Sciatic nerve (tissue), 2 donors: ENCODE measurements around the gene ANLN. TPM values are rescaled to one million over a fixed set of nuclear protein-coding genes. Genes with fewer than 3 reads are reported as not detected.

Experiments
- ATAC-seq: fragments of 200-7000 bp; cut with Tn5 transposase; one replicate; pipeline ENCODE4 v1.9.1; 2020; ENCODE audit warnings: mild to moderate bottlenecking, moderate library complexity
- DNase-seq: peaks from one replicate; pipeline ENCODE4 v3.0.0-alpha.2; 2020; ENCODE audit warnings: low spot score
- intact Hi-C: fragments of 100-400 bp; cut with DNase I; formaldehyde crosslinking; loops from one replicate; pipeline ENCODE4 v1.14.2; 2022
- total RNA-seq: library from RNA; stranded (reverse); fragmentation: NEBNext Ultra II Directional; extraction: Animal tissue kit (Norgen Biotek cat#: 25700); gene quantifications from one replicate; pipeline ENCODE4 v1.2.1, GENCODE V29; 2021
- donor health status: DM: no; HTN: no; CAD: no.
- donor health status: DM: no; HTN: no; CAD: no.

Gene ANLN
- total RNA-seq, 1 donor from 2014 or later = 2.4 TPM

GRCh38 chr7:36405409-36405803 is 15.7 kb downstream of the ANLN start:
- ATAC-seq (no peak), DNase-seq (no peak)
- intact Hi-C loops = no loop called here

GRCh38 chr7:36406156-36406555 is 16.5 kb downstream of the ANLN start:
- intact Hi-C loops = no loop called here
- no peak for DNase-seq
- peak; percentile 39 for ATAC-seq

- no peak for ATAC-seq
- no peak for DNase-seq
- intact Hi-C loops = no loop called here
Measured at GRCh38 chr7:36407636-36408550, 18.2 kb downstream of the ANLN start.

GRCh38 chr7:36408589-36408988 is 18.9 kb downstream of the ANLN start:
- no peak for DNase-seq
- no peak for ATAC-seq
- intact Hi-C loops = no loop called here

GRCh38 chr7:36409180-36409579 is 19.5 kb downstream of the ANLN start:
- intact Hi-C loops = no loop called here
- ATAC-seq = no peak
- DNase-seq = no peak

- no peak for DNase-seq
- ATAC-seq = no peak
- intact Hi-C loops = no loop called here
Measured at GRCh38 chr7:36415144-36415543, 25.5 kb downstream of the ANLN start.

- intact Hi-C loops = no loop called here
- no peak for DNase-seq
- no peak for ATAC-seq
Measured at GRCh38 chr7:36416251-36416650, 26.6 kb downstream of the ANLN start.

- DNase-seq (no peak), ATAC-seq (no peak)
- intact Hi-C loops = no loop called here
Measured at GRCh38 chr7:36420307-36420706, 30.6 kb downstream of the ANLN start.

- intact Hi-C loops = no loop called here
- ATAC-seq (no peak), DNase-seq (no peak)
Measured at GRCh38 chr7:36422072-36422471, 32.4 kb downstream of the ANLN start.

GRCh38 chr7:36423633-36424032 is 34.0 kb downstream of the ANLN start:
- intact Hi-C loops = no loop called here
- ATAC-seq = no peak
- no peak for DNase-seq

GRCh38 chr7:36430186-36430585 is 40.5 kb downstream of the ANLN start:
- intact Hi-C loops = no loop called here
- ATAC-seq (no peak), DNase-seq (no peak)

GRCh38 chr7:36430881-36431280 is 41.2 kb downstream of the ANLN start:
- ATAC-seq = no peak
- intact Hi-C loops = no loop called here
- DNase-seq = no peak

- no peak for DNase-seq
- ATAC-seq = no peak
- intact Hi-C loops = no loop called here
Measured at GRCh38 chr7:36438211-36438610, 48.5 kb downstream of the ANLN start.

- intact Hi-C loops = no loop called here
- no peak for DNase-seq
- ATAC-seq = no peak
Measured at GRCh38 chr7:36439624-36440023, 50.0 kb downstream of the ANLN start.

GRCh38 chr7:36440880-36441279 is 51.2 kb downstream of the ANLN start:
- ATAC-seq (no peak), DNase-seq (no peak)
- intact Hi-C loops = no loop called here

- intact Hi-C loops = no loop called here
- no peak for DNase-seq
- ATAC-seq = no peak
Measured at GRCh38 chr7:36441344-36442022, 51.8 kb downstream of the ANLN start.

- no peak for ATAC-seq
- intact Hi-C loops = no loop called here
- DNase-seq = no peak
Measured at GRCh38 chr7:36448781-36449379, 59.2 kb downstream of the ANLN start.

GRCh38 chr7:36449685-36450084 is 60.0 kb downstream of the ANLN start:
- intact Hi-C loops = no loop called here
- DNase-seq (no peak), ATAC-seq (no peak)

- ATAC-seq (no peak), DNase-seq (no peak)
- intact Hi-C loops = no loop called here
Measured at GRCh38 chr7:36453769-36454168, 64.1 kb downstream of the ANLN start.

GRCh38 chr7:36455646-36456045 is 66.0 kb downstream of the ANLN start:
- DNase-seq = no peak
- ATAC-seq = no peak
- intact Hi-C loops = no loop called here
